ENCODE data around the gene EFCAB9. TPM values are rescaled to one million over a fixed set of nuclear protein-coding genes. Genes with fewer than 3 reads are reported as not detected.

EFCAB9 gene
- total and polyA plus RNA-seq, 2 of the 8 experiments (the other 6 are each of a cell fraction or from before 2014, with no cell fraction given): not detected

GRCh38 chr5:172159016-172159415, 35.0 kb upstream of the EFCAB9 start:
- POLR2A ChIA-PET (ENCODE audit: partially characterized antibody): interaction anchor here (1.3 kb wide), 1 partner anchor 15 kb away, joined by 4 read pairs; no protein-coding TSS in a partner anchor
- no peak overlapping the region for H3K4ac ChIP-seq (replicated peaks; ENCODE audit: insufficient read length, low read depth, low read length)
- H3K79me1 ChIP-seq (ENCODE audit: low read depth, low read length): no peaks in the 10 kb centered on the region; the same call in 1 of the 2 replicates
- H4K91ac ChIP-seq (replicated peaks; ENCODE audit: insufficient read length, low read length): no peak overlapping the region
- no peak overlapping the region for H2BK15ac ChIP-seq (ENCODE audit: low read length)
- no peak overlapping the region for H4K5ac ChIP-seq (ENCODE audit: insufficient read length, low read depth, low read length)
- WGBS, 2 experiments (ENCODE audit: extremely low coverage in 1 of 2, insufficient coverage in 1 of 2, insufficient read length in 1 of 2, insufficient replicate concordance in 2 of 2, low coverage in 1 of 2, low lambda C conversion rate in 2 of 2, missing lambda C conversion rate in 1 of 2): 86% methylated on average over 8 of the region's 8 CpGs; no CpG with 5 or more reads in 1 of the 2 experiments
- no peak overlapping the region for H2AK5ac ChIP-seq (ENCODE audit: low read depth, low read length)
- no peaks in the 10 kb centered on the region for H3K79me2 ChIP-seq (ENCODE audit: control insufficient read depth in 1 of 2, insufficient read depth in 2 of 2, low read length in 2 of 2)
- no peak overlapping the region for H2AFZ ChIP-seq (ENCODE audit: low read length)
- DNase-seq (ENCODE audit: low read depth in 1 of 2, low spot score in 2 of 2) (no peak), FAIRE-seq (no peak)
- no peak overlapping the region for H3K14ac ChIP-seq (ENCODE audit: insufficient read length)
- no peak overlapping the region for H3K9ac ChIP-seq (replicated peaks in 1 of 4; ENCODE audit: extremely low read depth in 1 of 4, low read depth in 3 of 4, low read length in 3 of 4)
- H3K27ac ChIP-seq (ENCODE audit: low read depth, low read length): no peak overlapping the region
- H3K23ac ChIP-seq (ENCODE audit: insufficient read length): no peak overlapping the region
- no peaks in the 10 kb centered on the region for H3K23me2 ChIP-seq (ENCODE audit: low read depth, low read length)
- H3K27me3 ChIP-seq (replicated peaks in 1 of 4; ENCODE audit: control insufficient read depth in 3 of 4, extremely low read depth in 1 of 4, insufficient read depth in 3 of 4, low read length in 3 of 4): no peaks in the 10 kb centered on the region
- H4K20me1 ChIP-seq (replicated peaks in 1 of 2; ENCODE audit: control insufficient read depth in 1 of 2, insufficient read depth in 2 of 2, low read length in 2 of 2): no peaks in the 10 kb centered on the region
- H2BK5ac ChIP-seq (ENCODE audit: low read depth, low read length): no peak overlapping the region
- H2BK20ac ChIP-seq (ENCODE audit: low read length): no peak overlapping the region
- no peaks in the 10 kb centered on the region for H3K36me3 ChIP-seq (ENCODE audit: control insufficient read depth in 2 of 4, insufficient read depth in 4 of 4, low read length in 3 of 4)
- H3K9me3 ChIP-seq (ENCODE audit: insufficient read depth in 2 of 2, low read depth in 1 of 2, low read length in 1 of 2): no peaks in the 10 kb centered on the region
- no peaks in the 10 kb centered on the region; a peak in 1 of 7 replicates for H3K4me1 ChIP-seq (replicated peaks in 1 of 4; ENCODE audit: control insufficient read depth in 3 of 4, insufficient read depth in 4 of 4, low read length in 3 of 4)
- H2BK120ac ChIP-seq (replicated peaks; ENCODE audit: low read depth, low read length): no peak overlapping the region
- H3K18ac ChIP-seq (ENCODE audit: extremely low read depth, low read length): no peak overlapping the region
- H2BK12ac ChIP-seq (ENCODE audit: low read depth, low read length): peak overlapping the region; percentile 50; the same call in 1 of the 2 replicates
- no peak overlapping the region for H4K8ac ChIP-seq (ENCODE audit: extremely low read depth, insufficient read depth, low read length)
- no peak overlapping the region for H3K56ac ChIP-seq (replicated peaks; ENCODE audit: insufficient read length, low read depth, low read length)
- CTCF ChIA-PET (ENCODE audit: partially characterized antibody): interaction anchor here (0.6 to 1.4 kb wide), 3 partner anchors 36 to 58 kb away, joined by 3 to 4 read pairs (median 3); no protein-coding TSS in a partner anchor
- H3K4me3 ChIP-seq (ENCODE audit: extremely low read depth in 1 of 4, insufficient read depth in 2 of 4, low read depth in 3 of 4, low read length in 4 of 4): no peak overlapping the region
- H3K4me2 ChIP-seq (ENCODE audit: insufficient read depth in 1 of 2, low read depth in 2 of 2, low read length in 2 of 2): no peak overlapping the region
- TF ChIP-seq RAD21 (IDR thresholded peaks at IDR 0.05 in 1 of 2, conservative IDR thresholded peaks at IDR 0.05 in 1 of 2; ENCODE audit: low read depth in 2 of 2, low read length in 2 of 2): no peak
- TF ChIP-seq TEAD4 (IDR thresholded peaks at IDR 0.05; ENCODE audit: low read depth, low read length): no peak
- no peak for TF ChIP-seq CTBP2 (IDR thresholded peaks at IDR 0.05; ENCODE audit: borderline replicate concordance, insufficient read depth, insufficient read length, low read length)
- no peak for TF ChIP-seq POU5F1 (IDR thresholded peaks at IDR 0.05; ENCODE audit: low read depth, low read length)
- TF ChIP-seq HDAC6 (IDR thresholded peaks at IDR 0.05; ENCODE audit: low read depth, low read length): no peak
- no peak for TF ChIP-seq BCL11A (IDR thresholded peaks at IDR 0.05; ENCODE audit: low read depth in 2 of 2, low read length in 2 of 2)
- no peak for TF ChIP-seq HDAC2 (IDR thresholded peaks at IDR 0.05; ENCODE audit: borderline replicate concordance in 1 of 2, low read depth in 2 of 2, low read length in 2 of 2)
- no peak for TF ChIP-seq ZNF274 (IDR thresholded peaks at IDR 0.05; ENCODE audit: borderline replicate concordance, extremely low read depth, low read length)
- TF ChIP-seq SP2 (IDR thresholded peaks at IDR 0.05; ENCODE audit: low read length): no peak
- no peak for TF ChIP-seq CBX8 (IDR thresholded peaks at IDR 0.05; ENCODE audit: borderline replicate concordance, low read depth, low read length)
- TF ChIP-seq ASH2L (IDR thresholded peaks at IDR 0.05; ENCODE audit: low read length): no peak
- no peak for TF ChIP-seq SIRT6 (IDR thresholded peaks at IDR 0.05; ENCODE audit: low read length)
- no peak for TF ChIP-seq CBX5 (IDR thresholded peaks at IDR 0.05; ENCODE audit: low read depth, low read length)
- no peak for TF ChIP-seq KDM5A (IDR thresholded peaks at IDR 0.05; ENCODE audit: low read length)
- no peak for TF ChIP-seq NRF1 (IDR thresholded peaks at IDR 0.05; ENCODE audit: low read depth, low read length)

Measured in H1 (cell line).